Measurements from ENCODE around the gene GABRG3.

- TF ChIP-seq POLR2AphosphoS5 (IDR thresholded peaks at IDR 0.05; ENCODE audit: low read depth) (no peak), CTCF (IDR thresholded peaks at IDR 0.05; ENCODE audit: insufficient read depth, low read length) (no peak), GABPA (IDR thresholded peaks at IDR 0.05; ENCODE audit: low read depth) (no peak), REST (IDR thresholded peaks at IDR 0.05; ENCODE audit: insufficient replicate concordance, low read depth) (no peak), SPI1 (IDR thresholded peaks at IDR 0.05; ENCODE audit: borderline replicate concordance, low read depth) (no peak)
Observed at GRCh38 chr15:27166917-27167316, 195.9 kb downstream of the GABRG3 start.

Data from HL-60 (cell line).